Measurements from ENCODE around the gene KHDC3L. TPM values are rescaled to one million over a fixed set of nuclear protein-coding genes. Genes with fewer than 3 reads are reported as not detected.

The KHDC3L gene
- total and polyA plus RNA-seq, 2 of the 4 experiments (the other 2 are of a cell fraction): not detected

GRCh38 chr6:73340048-73340447 lies 22.4 kb upstream of the KHDC3L start:
- H2BK5ac ChIP-seq (ENCODE audit: low read depth, low read length, poor library complexity, severe bottlenecking): no peak overlapping the region
- no peak overlapping the region for H3K14ac ChIP-seq (replicated peaks; ENCODE audit: low read depth, low read length)
- H2BK15ac ChIP-seq (ENCODE audit: low read depth, low read length): no peak overlapping the region
- ChIA-PET CTCF (no interaction called here), POLR2A (ENCODE audit: unreplicated experiment) (no interaction called here)
- DNase-seq (peak; percentile 59), ATAC-seq (ENCODE audit: low read depth) (peak; percentile 60; the same call in 1 of the 2 replicates)
- no peak overlapping the region for H3K9ac ChIP-seq (ENCODE audit: low read depth, low read length)
- in situ Hi-C loops (cut with MboI; ENCODE audit: low sequenced_read_pairs): loop anchor here (25.0 kb wide), 1 partner anchor 928 kb away; no protein-coding TSS in a partner anchor
- no peak overlapping the region for H3K4me3 ChIP-seq (ENCODE audit: insufficient read depth, low read depth, low read length)
- no peak overlapping the region for H2BK120ac ChIP-seq (ENCODE audit: low read depth, low read length)
- no peak overlapping the region for H3K23ac ChIP-seq (ENCODE audit: low read depth, low read length)
- WGBS, 2 experiments (ENCODE audit: extremely low coverage in 2 of 2, insufficient read length in 1 of 2): no CpG with 5 or more reads among the region's 2 CpGs
- H2AK5ac ChIP-seq (ENCODE audit: low read depth, low read length): no peak overlapping the region
- no peaks in the 10 kb centered on the region for H3K9me3 ChIP-seq (ENCODE audit: control insufficient read depth, insufficient read depth, low read length)
- H4K8ac ChIP-seq (ENCODE audit: low read depth in 2 of 2, low read length in 2 of 2): no peak overlapping the region
- no peak overlapping the region for H3K4me2 ChIP-seq (ENCODE audit: low read depth, low read length)
- dilution Hi-C loops (cut with HindIII; ENCODE audit: low sequenced_read_pairs, unreplicated experiment): no loop called here
- no peak overlapping the region for H4K5ac ChIP-seq (ENCODE audit: low read depth, low read length)
- H3K36me3 ChIP-seq (ENCODE audit: control insufficient read depth, insufficient read depth, low read length): no peaks in the 10 kb centered on the region
- no peaks in the 10 kb centered on the region for H3K9me1 ChIP-seq (ENCODE audit: insufficient read depth, low read length)
- intact Hi-C loops (cut with micrococcal nuclease): no loop called here
- no peak overlapping the region for H2AK9ac ChIP-seq (replicated peaks; ENCODE audit: low read depth, low read length, poor library complexity)
- no peaks in the 10 kb centered on the region for H4K20me1 ChIP-seq (ENCODE audit: insufficient read depth, low read length)
- H3K27ac ChIP-seq (ENCODE audit: insufficient read depth, low read length): no peak overlapping the region
- BruUV-seq (replicated peaks): no TSS peak
- H2AFZ ChIP-seq (replicated peaks; ENCODE audit: low read length, poor library complexity): no peak overlapping the region
- no peak overlapping the region for H2BK20ac ChIP-seq (ENCODE audit: low read depth, low read length)
- H4K91ac ChIP-seq (ENCODE audit: insufficient read depth, low read depth, low read length): no peak overlapping the region
- H3K79me1 ChIP-seq (ENCODE audit: low read depth in 1 of 2, low read length in 2 of 2): no peaks in the 10 kb centered on the region
- H3K4me1 ChIP-seq (ENCODE audit: control insufficient read depth, insufficient read depth, low read length): peaks cover 2% of the 10 kb centered on the region; the same call in 1 of the 2 replicates
- no peak overlapping the region for H3K56ac ChIP-seq (ENCODE audit: extremely low read depth, insufficient read depth, low read length)
- no peak overlapping the region for H3K4ac ChIP-seq (ENCODE audit: low read depth, low read length)
- no peak overlapping the region for H3K18ac ChIP-seq (ENCODE audit: low read depth, low read length)
- TF ChIP-seq MAFK (IDR thresholded peaks at IDR 0.05; ENCODE audit: low read depth, low read length): no peak
- no peak for TF ChIP-seq SMC3 (IDR thresholded peaks at IDR 0.05; ENCODE audit: low read depth, low read length)
- TF ChIP-seq RAD21 (IDR thresholded peaks at IDR 0.05; ENCODE audit: low read length): no peak
- TF ChIP-seq FOS (IDR thresholded peaks at IDR 0.05; ENCODE audit: low read depth, low read length): no peak
- no peak for TF ChIP-seq CHD1 (IDR thresholded peaks at IDR 0.05; ENCODE audit: low read depth, low read length)
- TF ChIP-seq RCOR1 (IDR thresholded peaks at IDR 0.05; ENCODE audit: insufficient replicate concordance, low read length): no peak
- TF ChIP-seq POLR2A (IDR thresholded peaks at IDR 0.05; ENCODE audit: low read depth, low read length): no peak
- TF ChIP-seq BHLHE40 (IDR thresholded peaks at IDR 0.05; ENCODE audit: low read depth, low read length): no peak
- no peak for TF ChIP-seq CEBPB (IDR thresholded peaks at IDR 0.05; ENCODE audit: low read depth, low read length)
- TF ChIP-seq USF2 (IDR thresholded peaks at IDR 0.05; ENCODE audit: low read depth, low read length): no peak
- peaks cover 6% of the 10 kb centered on the region for H3K27me3 ChIP-seq (ENCODE audit: control insufficient read depth, insufficient read depth, low read length)
